ENCODE data around the gene EFCAB6.

DNA sequence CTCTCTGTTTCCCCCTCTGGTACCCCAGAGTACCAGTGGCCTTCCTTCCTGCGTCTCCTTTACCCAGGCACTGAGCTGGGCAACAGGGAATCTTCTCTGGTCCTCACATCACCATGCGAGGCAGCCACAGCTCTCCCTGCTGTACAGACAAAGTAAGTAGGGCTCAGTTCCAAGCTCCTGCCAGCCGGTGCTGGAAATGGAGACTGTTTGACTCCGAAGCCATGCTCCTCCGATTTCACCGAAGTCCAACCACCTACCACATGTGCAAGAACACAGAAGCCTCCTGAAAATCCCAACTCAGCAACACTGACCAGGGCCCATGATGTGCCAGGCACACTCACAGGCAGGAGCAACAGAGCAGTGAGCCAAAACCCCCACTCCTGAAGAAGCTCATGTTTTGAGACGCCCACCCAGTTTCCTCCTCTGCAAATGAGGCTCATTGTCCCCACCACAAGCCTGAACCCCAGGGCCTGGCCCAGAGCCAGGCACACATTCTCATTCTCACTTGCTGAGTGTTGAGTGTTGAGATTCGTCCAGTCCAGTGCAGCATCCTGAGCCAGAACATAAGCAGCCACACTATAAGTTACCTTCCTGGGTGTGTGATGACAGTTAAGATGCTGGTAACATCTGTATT lies 244.3 kb downstream of the EFCAB6 start:
- TF ChIP-seq, protein P1, sequence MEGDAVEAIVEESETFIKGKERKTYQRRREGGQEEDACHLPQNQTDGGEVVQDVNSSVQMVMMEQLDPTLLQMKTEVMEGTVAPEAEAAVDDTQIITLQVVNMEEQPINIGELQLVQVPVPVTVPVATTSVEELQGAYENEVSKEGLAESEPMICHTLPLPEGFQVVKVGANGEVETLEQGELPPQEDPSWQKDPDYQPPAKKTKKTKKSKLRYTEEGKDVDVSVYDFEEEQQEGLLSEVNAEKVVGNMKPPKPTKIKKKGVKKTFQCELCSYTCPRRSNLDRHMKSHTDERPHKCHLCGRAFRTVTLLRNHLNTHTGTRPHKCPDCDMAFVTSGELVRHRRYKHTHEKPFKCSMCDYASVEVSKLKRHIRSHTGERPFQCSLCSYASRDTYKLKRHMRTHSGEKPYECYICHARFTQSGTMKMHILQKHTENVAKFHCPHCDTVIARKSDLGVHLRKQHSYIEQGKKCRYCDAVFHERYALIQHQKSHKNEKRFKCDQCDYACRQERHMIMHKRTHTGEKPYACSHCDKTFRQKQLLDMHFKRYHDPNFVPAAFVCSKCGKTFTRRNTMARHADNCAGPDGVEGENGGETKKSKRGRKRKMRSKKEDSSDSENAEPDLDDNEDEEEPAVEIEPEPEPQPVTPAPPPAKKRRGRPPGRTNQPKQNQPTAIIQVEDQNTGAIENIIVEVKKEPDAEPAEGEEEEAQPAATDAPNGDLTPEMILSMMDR (IDR thresholded peaks at IDR 0.05): no peak
- no peak for TF ChIP-seq EZH2 (IDR thresholded peaks at IDR 0.05; ENCODE audit: borderline replicate concordance, insufficient read depth, low read depth, low read length, poor library complexity, severe bottlenecking)
